SK-N-SH (cell line): ENCODE measurements around the gene IAPP.

Source experiments
- GABPA ChIP-seq: IDR thresholded peaks from 2 replicates; pipeline ENCODE4 v1.4.0; 2012; ENCODE audit warnings: low read depth, mild to moderate bottlenecking
- IRF3 ChIP-seq: fragments of 150-350 bp; IDR thresholded peaks from 2 replicates; pipeline ENCODE4 v1.6.1; 2016; ENCODE audit warnings: mild to moderate bottlenecking, low read depth, low read length
- MAX ChIP-seq: IDR thresholded peaks from 2 replicates; pipeline ENCODE4 v1.4.0; 2012; ENCODE audit warnings: low read depth
- RAD21 ChIP-seq: IDR thresholded peaks from 2 replicates; pipeline ENCODE4 v1.6.1; 2012; ENCODE audit warnings: mild to moderate bottlenecking, low read length
- SIN3A ChIP-seq: IDR thresholded peaks from 2 replicates; pipeline ENCODE4 v1.6.1; 2012; ENCODE audit warnings: low read depth, mild to moderate bottlenecking, low read length, moderate library complexity, borderline replicate concordance
- TF ChIP-seq, protein P1 (sequence below): fragments of 200-600 bp; sonication (generic); IDR thresholded peaks from 2 replicates; pipeline ENCODE4 v1.6.1; 2017; ENCODE audit warnings: antibody characterized with exemption, mild to moderate bottlenecking, moderate library complexity
- TF ChIP-seq, protein P2 (sequence below): IDR thresholded peaks from 2 replicates; pipeline ENCODE4 v1.4.0; 2012; ENCODE audit warnings: low read depth, borderline replicate concordance

GRCh38 chr12:21339921-21340320 is 32.8 kb upstream of the IAPP start:
- TF ChIP-seq, protein P1, sequence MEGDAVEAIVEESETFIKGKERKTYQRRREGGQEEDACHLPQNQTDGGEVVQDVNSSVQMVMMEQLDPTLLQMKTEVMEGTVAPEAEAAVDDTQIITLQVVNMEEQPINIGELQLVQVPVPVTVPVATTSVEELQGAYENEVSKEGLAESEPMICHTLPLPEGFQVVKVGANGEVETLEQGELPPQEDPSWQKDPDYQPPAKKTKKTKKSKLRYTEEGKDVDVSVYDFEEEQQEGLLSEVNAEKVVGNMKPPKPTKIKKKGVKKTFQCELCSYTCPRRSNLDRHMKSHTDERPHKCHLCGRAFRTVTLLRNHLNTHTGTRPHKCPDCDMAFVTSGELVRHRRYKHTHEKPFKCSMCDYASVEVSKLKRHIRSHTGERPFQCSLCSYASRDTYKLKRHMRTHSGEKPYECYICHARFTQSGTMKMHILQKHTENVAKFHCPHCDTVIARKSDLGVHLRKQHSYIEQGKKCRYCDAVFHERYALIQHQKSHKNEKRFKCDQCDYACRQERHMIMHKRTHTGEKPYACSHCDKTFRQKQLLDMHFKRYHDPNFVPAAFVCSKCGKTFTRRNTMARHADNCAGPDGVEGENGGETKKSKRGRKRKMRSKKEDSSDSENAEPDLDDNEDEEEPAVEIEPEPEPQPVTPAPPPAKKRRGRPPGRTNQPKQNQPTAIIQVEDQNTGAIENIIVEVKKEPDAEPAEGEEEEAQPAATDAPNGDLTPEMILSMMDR = no peak
- TF ChIP-seq RAD21 (no peak), MAX (no peak), GABPA (no peak), SIN3A (no peak), IRF3 (no peak)
- TF ChIP-seq, protein P2, sequence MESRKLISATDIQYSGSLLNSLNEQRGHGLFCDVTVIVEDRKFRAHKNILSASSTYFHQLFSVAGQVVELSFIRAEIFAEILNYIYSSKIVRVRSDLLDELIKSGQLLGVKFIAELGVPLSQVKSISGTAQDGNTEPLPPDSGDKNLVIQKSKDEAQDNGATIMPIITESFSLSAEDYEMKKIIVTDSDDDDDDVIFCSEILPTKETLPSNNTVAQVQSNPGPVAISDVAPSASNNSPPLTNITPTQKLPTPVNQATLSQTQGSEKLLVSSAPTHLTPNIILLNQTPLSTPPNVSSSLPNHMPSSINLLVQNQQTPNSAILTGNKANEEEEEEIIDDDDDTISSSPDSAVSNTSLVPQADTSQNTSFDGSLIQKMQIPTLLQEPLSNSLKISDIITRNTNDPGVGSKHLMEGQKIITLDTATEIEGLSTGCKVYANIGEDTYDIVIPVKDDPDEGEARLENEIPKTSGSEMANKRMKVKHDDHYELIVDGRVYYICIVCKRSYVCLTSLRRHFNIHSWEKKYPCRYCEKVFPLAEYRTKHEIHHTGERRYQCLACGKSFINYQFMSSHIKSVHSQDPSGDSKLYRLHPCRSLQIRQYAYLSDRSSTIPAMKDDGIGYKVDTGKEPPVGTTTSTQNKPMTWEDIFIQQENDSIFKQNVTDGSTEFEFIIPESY = no peak
